Raji (cell line): ENCODE measurements around the gene OBP2B.

Experiments
- POLR2A ChIP-seq: IDR thresholded peaks from 2 replicates; pipeline ENCODE4 v1.6.1; 2011; ENCODE audit warnings: low read depth, low read length, control low read depth; ENCODE audit not compliant: insufficient read depth

The OBP2B gene

GRCh38 chr9:133226219-133227171 lies 17.4 kb upstream of the OBP2B start:
- no peak for TF ChIP-seq POLR2A

DNA sequence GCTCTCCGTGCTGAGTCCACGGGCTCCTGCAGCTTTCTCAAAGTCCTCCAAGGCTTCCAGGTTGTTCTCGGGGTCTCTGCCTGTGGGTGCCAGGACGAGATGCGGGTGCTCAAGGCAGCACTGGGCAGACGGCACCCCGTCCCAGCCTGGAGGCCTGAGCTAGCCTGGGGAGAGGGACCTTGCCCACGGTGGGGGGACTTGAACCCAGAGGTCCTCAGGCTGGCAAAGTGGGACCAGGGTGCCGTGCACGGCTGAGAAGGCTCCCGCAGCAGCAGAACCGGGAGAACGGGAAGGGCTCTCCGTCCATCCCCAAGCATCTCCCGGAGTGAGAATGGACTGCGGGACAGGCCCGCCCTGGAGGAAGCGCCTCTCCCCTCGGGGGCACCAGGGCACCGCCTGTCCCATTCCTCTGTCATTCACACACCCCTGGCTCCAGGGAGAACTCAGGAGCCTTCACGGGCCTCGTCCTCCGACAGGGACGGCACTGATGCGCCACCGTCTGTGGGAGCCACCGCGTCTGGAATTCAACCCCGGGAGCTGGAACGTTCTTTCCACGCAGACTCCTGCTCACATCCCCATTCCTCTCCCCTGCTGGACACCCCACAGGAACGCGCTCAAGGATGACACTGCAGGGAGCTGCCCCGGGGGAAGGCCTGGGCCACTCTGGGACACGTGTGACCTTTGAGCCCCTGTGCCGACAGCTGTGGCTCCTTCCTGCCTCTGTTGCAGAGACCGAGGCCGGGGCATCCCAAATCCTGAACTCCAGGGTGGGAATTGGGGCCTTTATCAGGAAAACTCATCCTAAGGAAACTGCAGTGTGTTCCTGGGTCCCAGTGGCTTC lies 16.3 kb upstream of the OBP2B start:
- TF ChIP-seq POLR2A, result no peak

DNA sequence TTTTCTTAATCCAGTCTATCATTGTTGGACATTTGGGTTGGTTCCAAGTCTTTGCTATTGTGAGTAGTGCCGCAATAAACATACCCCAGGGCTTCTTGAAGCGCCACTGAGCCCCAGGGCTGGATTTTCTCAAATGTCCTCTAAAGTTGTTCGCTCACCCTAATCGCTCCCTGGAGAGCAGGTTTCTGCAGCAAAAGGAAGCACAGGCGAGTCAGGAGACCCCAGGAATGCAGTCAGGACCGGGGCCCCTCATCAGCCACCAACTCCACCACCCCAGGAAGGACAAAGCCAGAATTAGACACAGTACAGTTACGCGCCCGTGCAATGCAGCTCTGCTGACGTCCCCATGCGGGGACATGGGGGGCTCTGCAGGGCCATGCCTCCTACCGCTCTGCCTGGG lies 15.7 kb upstream of the OBP2B start:
- TF ChIP-seq POLR2A, result no peak

- TF ChIP-seq POLR2A, result no peak
Measured at GRCh38 chr9:133221177-133221809, 12.2 kb upstream of the OBP2B start.

- TF ChIP-seq POLR2A, result no peak
Measured at GRCh38 chr9:133210609-133211008, 1.6 kb upstream of the OBP2B start.

GRCh38 chr9:133210202-133210532 lies 1.1 kb upstream of the OBP2B start:
- TF ChIP-seq POLR2A, result no peak

DNA sequence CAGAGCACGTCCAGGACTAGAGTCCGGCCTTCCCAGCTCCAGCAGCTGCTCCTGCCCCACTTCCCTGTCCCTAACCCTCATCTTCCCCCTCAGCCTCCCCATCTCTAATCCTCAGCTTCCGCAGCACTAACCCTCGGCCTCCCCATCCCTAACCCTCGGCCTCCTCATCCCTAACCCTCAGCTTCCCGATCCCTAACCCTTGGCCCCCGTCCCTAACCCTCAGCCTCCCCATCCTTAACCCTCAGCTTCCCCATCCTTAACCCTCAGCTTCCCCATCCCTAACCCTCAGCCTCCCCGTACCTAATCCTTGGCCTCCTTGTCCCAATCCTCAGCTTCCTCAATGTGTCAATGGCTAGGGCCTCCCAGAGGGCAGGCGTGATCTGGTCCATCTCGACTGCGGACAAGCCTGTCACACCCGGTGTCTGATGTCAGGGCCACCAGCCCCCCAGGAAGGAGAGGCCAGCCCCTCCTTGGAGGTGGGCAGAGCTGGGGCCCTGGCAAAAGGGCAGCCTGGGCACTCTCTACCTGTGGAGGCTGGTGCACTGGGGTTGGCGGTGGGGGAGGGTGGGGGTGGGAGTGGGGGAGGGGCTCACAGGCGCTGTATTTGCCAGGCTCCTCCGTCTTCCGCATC lies 1.4 kb downstream of the OBP2B start:
- no peak for TF ChIP-seq POLR2A

GRCh38 chr9:133207021-133207531 lies 2.0 kb downstream of the OBP2B start:
- TF ChIP-seq POLR2A, result no peak

DNA sequence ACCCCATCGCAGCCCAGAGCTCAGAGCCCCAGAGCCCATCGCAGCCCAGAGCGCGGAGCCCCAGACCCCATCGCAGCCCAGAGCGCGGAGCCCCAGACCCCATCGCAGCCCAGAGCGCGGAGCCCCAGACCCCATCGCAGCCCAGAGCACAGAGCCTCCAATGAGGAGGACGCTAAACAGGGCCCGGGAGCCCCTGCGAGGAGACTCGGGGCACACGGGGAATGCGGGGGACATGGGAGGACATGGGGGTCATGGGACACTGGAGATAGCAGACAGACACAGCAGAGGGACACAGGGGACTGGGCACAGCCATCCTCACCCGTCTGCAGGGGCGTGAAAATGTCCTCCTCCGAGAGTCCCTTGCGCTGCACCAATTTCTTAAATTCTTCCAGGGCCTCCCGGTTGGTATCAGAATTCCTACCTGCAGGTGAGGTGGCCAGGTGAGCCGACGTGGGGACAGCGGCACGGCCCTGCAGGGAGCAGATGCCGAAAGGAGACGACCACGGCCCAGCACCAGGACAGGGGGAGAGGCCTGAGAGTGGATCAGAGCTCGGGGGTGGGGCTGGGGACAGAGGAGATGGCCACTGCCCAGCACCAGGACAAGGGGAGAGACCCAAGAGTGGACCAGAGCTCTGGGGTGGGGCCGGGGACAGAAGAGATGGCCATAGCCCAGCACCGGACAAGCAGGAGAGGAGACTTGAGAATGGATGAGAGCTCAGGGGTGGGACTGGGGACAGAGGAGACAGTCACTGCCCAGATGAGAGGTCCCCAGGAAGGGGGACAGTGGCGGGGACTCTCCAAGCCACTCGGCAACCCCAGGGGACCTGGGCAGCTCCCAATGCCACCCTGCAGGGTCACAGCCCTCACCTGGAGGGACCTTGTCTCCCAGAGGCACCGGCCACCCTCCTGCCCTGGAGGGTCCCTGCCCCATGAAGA lies 2.8 kb downstream of the OBP2B start:
- no peak for TF ChIP-seq POLR2A

DNA sequence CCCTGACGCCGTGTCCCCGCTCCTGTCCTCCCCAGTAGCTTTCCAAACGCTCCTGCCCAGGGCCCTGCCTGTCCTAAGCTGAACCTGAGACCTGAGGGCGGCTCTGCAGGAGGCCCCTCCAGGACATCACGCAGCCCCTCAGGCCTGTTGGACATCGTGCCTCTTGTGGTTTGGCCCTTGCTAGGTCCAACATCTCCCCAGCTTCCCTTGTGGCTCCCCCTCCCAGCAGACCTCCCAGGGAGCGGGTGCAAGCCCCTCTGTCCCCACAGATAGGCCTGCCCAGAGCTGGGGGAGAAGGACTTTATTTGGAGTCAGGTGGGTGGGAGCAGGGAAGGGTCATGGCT lies 4.1 kb downstream of the OBP2B start:
- TF ChIP-seq POLR2A, result no peak

DNA sequence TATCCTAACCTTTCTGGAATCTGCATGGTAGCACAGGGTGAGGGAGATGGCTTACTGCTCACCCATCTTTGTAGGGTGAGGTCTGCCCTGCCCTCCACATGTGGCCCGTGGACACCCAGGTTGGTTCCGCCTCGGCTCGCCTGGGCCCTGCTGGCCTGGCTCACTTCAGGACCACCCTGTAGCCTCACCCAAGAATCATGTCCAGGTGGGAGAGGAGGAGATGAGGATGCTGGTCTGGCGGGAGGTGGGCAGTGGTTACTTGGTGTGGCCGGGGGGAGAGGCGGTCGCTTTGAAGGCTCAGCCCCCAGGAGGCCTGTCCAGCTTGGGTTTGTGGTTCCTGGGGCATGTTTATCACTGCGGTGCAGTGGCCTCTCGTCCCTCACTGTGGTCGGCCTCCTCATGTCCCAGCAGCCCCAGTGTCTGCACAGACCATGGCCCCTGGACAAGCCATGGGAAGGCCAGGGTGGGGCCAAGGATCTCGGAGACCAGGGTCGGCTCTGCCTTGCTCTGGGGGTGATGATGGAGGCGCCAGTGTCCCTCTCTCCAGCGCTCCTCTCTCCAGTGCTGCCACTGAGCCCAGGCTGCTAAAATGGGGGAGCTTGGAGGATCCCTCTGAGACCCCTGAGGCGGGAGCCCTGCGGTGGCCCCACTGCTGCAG lies 4.6 kb downstream of the OBP2B start:
- TF ChIP-seq POLR2A, result no peak

DNA sequence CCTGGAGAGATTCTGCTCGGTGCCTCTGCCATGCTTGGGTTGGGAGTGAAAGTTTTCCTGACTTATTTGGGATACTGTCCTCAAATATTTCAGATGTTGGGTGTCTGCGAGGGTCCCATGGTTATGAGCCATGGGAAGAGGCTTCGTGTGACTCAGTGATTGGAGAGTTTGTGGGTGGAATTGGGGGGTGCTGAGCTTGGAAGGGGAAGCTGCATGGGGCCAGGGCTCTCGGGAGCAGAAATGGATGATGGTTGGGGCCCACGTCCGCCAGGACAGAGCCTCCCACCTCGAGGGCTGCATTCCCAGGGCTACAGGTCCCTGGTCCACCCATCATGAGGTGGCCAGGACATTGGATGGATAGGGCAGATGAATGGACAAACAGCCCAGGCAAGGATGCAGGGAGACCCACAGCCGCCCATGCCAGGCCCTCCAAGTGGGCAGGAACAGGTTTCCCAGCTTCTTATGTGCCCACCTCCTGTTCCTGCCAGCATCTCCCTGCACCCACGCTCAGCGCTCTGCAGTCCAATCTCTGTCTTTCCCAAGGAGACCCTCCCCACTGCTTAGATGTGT lies 5.5 kb downstream of the OBP2B start:
- TF ChIP-seq POLR2A, result no peak

DNA sequence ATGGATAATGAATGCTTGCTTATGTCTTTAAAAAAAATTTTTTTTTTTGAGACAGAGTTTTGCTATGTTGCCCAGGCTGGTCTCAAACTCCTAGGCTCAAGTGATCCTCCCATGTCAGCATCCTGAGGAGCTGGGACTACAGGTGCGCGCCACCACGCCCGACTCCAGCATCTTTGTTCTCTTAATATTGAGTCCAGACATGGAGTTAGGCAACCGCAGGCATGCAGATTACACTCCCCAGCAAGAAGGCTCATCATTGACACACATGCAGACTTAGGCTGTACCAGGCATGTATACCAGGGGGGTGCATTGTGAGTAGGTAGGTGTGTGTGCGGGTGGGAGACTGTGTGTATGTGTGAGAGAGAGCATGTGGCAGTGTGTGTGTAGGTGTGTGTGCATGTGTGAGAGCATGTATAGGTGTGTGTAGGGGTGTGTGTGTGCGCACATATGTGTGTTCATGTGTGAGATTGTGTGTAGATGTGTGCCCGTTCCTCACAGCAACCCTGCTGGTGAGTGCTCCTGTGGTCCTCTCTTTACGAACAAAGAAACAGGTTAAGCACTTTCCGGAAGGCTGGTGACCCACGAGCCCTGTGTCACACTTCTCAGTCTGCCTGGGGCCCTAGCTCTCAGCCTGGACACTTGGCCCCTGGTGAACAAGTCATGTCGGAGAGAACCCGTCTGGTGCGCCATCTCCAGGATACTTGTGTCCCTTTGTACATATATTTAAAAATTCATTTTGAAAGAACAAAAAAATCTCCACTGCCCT lies 6.2 kb downstream of the OBP2B start:
- TF ChIP-seq POLR2A, result no peak

DNA sequence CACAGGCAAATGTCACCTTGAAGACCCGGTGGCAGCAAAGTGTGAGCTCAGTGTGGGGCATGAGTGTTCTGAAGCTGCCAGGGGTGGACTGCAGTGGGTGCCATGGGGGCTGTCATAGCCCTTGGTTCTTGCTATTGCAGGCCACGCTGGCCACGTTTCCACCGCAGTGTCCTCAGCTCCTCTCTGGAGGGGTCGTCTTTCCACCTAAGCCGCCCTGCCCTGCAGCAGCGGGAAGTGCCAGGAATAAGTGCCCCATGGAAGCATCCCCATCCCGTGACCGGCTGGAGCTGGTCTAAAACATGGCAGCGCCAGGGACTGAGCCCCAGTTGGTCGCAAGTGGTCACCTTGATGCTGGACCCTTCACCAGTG lies 6.9 kb downstream of the OBP2B start:
- TF ChIP-seq POLR2A, result no peak
